Measurements from ENCODE around the gene VARS2.
A peak's percentile ranks its signal among the peaks of the same experiment; 100 is the strongest.
"Not testable (repeated sequence)": the region's sequence is repeated elsewhere in the genome, so short reads cannot be mapped to it uniquely, and the experiment has no call there.

VARS2 gene

GRCh38 chr6:30898750-30899360 lies 15.2 kb upstream of the VARS2 start:
- DNase-seq (ENCODE audit: low spot score) = no peak

- DNase-seq (ENCODE audit: low spot score) = no peak
Observed at GRCh38 chr6:30900863-30901417, 13.1 kb upstream of the VARS2 start.

- no peak for DNase-seq (ENCODE audit: low spot score)
Observed at GRCh38 chr6:30901436-30901835, 12.6 kb upstream of the VARS2 start.

GRCh38 chr6:30902196-30902595 lies 11.8 kb upstream of the VARS2 start:
- DNase-seq (ENCODE audit: low spot score) = not testable (repeated sequence)

- DNase-seq (ENCODE audit: low spot score) = no peak
Observed at GRCh38 chr6:30902709-30903108, 11.3 kb upstream of the VARS2 start.

- no peak for DNase-seq (ENCODE audit: low spot score)
Observed at GRCh38 chr6:30903236-30903635, 10.8 kb upstream of the VARS2 start.

- not testable (repeated sequence) for DNase-seq (ENCODE audit: low spot score)
Observed at GRCh38 chr6:30907290-30907757, 6.7 kb upstream of the VARS2 start.

- peak; percentile 97 for DNase-seq (ENCODE audit: low spot score)
Observed at GRCh38 chr6:30907758-30908591, 6.1 kb upstream of the VARS2 start, which contains the start of gene GTF2H4. Gene GTF2H4 (plus strand): TSS chr6:30908207.

GRCh38 chr6:30908700-30909099 lies 5.3 kb upstream of the VARS2 start:
- no peak for DNase-seq (ENCODE audit: low spot score)

GRCh38 chr6:30910473-30910872 lies 3.6 kb upstream of the VARS2 start:
- not testable (repeated sequence) for DNase-seq (ENCODE audit: low spot score)

GRCh38 chr6:30912746-30913520 lies 1.1 kb upstream of the VARS2 start:
- DNase-seq (ENCODE audit: low spot score) = no peak

GRCh38 chr6:30913721-30914075 lies 340 bp upstream of the VARS2 start:
- DNase-seq (ENCODE audit: low spot score) = no peak

GRCh38 chr6:30914854-30915590 lies 984 bp downstream of the VARS2 start:
- no peak for DNase-seq (ENCODE audit: low spot score)

- peak; percentile 88 for DNase-seq (ENCODE audit: low spot score)
Observed at GRCh38 chr6:30915591-30915946, 1.5 kb downstream of the VARS2 start.

GRCh38 chr6:30917041-30917440 lies 3.0 kb downstream of the VARS2 start:
- no peak for DNase-seq (ENCODE audit: low spot score)

GRCh38 chr6:30917487-30917886 lies 3.4 kb downstream of the VARS2 start:
- no peak for DNase-seq (ENCODE audit: low spot score)

GRCh38 chr6:30918670-30919069 lies 4.6 kb downstream of the VARS2 start:
- DNase-seq (ENCODE audit: low spot score) = no peak

- DNase-seq (ENCODE audit: low spot score) = no peak
Observed at GRCh38 chr6:30922447-30922852, 8.4 kb downstream of the VARS2 start.

GRCh38 chr6:30924040-30924627 lies 10.1 kb downstream of the VARS2 start:
- DNase-seq (ENCODE audit: low spot score) = not testable (repeated sequence)

- DNase-seq (ENCODE audit: low spot score) = no peak
Observed at GRCh38 chr6:30926644-30927043, 12.6 kb downstream of the VARS2 start.

- DNase-seq (ENCODE audit: low spot score) = not testable (repeated sequence)
Observed at GRCh38 chr6:30927080-30927479, 13.0 kb downstream of the VARS2 start.
